Measurements from ENCODE around the gene LY6G6F.
A peak's percentile ranks its signal among the peaks of the same experiment; 100 is the strongest.

LY6G6F gene

GRCh38 chr6:31706599-31706998 is at the start of gene LY6G6F:
Gene LY6G6F (plus strand): TSS chr6:31706866. CDS start chr6:31706907, 41 bp downstream.
- DNase-seq = no peak

DNA sequence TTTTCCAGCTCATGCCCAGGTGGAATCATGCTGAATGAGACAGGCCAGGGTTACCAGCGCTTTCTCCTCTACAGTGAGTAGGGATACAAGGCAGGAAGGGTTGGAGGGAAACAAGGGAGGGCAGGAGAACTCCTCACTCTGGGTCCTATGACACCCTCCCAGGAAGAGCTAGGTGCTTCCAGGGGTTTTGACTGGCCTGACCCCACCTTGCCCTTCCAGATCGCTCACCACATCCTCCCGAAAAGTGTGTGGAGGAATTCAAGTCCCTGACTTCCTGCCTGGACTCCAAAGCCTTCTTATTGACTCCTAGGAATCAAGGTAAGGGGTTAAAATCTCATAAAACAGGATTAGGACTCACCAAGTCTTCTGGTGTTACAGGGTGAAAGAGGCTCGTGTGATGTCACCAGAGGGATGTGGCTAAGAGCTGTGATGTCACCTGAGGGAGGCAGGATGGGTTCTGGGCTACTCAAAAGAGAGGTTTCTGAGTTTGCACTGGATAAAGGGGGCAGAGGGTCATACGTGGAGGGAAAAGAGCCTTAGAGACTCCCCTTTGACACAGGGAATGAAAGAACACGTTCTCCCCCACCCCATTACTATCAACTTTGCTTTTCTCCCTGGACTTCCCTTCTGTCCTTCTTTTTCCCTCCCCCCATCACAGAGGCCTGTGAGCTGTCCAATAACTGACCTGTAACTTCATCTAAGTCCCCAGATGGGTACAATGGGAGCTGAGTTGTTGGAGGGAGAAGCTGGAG is 49.1 kb upstream of the LY6G6F start:
- no peak for DNase-seq

DNA sequence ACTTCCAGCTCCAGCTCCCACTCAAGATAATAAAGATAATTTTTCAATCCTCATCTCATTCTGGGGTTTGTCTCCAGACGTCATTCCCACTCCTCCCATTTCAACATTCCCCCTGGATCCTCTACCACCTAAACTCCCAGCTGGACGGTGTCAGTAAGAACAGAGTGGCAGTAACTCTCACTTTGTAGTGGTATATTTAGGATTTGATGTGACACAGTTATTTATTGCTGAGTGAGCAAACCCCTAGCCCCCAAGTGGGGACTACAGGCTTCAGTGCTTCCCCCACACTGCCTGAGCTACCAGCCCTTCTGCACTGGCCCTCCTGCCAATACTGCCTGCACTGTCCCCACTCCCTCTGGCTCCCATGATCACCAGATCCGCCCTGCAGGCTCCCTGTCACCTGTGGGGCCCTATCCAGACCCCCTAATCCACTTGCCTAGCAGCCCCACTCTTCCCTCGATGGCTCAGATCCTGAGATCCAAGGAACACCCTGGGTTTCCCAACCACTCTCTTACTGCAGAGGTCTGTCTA is 48.4 kb upstream of the LY6G6F start:
- DNase-seq = no peak

DNA sequence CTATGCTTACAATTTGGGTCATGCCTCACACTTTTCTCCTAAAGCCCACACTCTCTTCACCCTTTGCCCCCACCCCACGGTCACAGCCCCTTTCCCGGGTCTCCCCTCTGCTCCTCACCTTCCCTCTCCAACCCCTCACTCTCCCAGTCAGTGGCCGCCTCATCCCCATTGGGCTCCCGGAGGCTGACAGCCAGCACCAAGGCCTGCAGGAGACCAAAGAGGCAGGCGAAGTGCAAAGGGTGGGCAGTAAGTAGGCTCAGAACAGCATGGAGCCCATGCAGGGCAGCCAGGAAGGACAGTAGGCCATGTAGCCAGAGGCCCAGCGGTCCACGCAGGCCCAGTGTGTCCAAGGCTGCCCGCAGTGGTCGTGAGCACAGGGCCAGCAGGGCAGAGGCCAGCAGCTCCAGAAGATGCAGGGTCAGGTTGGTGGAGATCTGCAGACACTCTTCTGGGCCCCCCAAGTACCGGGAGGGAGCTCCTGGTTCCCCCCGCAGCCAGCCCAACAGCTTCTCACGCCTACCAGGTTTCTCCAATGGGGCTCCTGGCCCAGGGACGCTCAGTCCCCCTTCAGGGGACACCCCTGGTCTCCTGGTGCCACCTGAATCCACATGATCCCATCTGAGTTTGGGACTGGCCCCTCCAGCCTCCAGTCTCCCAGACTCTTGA is 47.5 kb upstream of the LY6G6F start:
- no peak for DNase-seq

DNA sequence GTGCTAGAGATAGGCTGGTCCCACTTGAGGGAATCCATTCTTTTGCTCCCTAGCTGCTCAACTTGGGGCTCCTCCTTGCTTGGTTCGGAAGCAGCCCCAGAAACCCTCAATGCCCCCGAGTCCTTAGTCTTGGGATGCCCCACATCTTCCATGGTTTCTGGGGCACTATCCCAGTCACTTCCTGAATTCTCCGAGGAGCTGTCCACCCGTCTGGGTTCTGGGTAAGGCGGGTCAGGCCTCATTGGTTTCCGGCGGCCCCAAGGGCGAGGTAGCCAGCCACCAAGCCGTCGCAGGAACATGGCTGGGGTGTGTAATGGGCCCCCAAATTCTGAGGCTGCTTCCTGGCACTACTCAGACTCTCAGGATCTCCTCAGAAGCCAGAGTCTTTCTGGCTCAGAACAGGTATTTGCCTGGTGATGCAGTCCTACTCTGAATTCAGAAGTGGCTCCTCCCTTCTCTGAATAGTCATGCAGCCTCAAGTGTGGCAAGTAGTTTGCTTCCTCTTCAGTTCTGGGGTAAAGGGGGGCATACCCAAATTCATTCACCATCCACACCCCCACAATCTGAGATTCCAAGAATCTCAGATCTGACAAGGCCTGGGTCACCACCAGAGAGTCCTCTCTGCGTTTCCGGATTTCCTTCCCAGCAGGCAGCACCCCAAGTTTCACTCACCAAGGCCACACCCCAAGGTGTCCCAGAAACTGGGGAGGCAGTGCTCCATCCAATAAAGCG is 46.9 kb upstream of the LY6G6F start:
- no peak for DNase-seq

GRCh38 chr6:31660381-31661261 is 46.0 kb upstream of the LY6G6F start, which contains the start of gene C6orf47:
Gene C6orf47 (minus strand): TSS chr6:31660778. CDS start chr6:31659947, 831 bp downstream.
- peak; percentile 58 for DNase-seq

DNA sequence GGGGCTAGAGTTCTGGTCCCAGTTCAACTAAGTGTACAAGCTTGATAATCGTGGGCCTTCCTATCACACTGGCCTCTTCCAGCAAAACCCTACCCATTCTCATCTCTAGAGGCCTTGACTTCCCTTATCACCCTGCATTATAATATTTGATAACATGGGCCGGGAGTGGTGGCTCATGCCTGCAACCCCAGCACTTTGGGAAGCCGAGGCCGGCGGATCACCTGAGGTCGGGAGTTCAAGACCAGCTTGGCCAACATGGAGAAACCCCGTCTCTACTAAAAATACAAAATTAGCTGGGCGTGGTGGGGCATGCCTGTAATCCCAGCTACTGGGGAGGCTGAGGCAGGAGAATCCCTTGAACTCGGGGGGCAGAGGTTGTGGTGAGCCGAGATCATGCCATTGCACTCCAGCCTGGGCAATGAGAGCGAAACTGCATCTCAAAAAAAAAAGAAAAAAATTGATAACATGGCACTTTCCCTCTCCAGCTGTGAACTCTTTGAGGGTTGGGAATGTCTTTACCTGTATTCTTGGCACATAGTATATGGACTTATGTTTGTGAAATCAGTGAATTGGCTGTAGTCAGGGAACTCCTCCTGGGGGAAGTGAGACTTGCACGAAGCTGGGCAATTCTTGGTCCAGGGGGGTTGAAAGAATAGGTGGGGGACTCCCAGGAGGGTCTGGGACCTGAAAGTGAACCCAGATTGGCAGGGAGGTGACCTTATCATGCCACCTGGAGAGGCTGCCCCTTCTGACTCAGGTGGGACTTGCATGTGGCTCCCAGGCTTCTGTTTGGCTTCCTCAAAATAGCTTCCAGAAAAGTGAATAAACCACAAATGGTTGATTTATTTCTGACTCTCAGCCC is 45.2 kb upstream of the LY6G6F start:
- no peak for DNase-seq

GRCh38 chr6:31662124-31662723 is 44.4 kb upstream of the LY6G6F start:
- DNase-seq = no peak

DNA sequence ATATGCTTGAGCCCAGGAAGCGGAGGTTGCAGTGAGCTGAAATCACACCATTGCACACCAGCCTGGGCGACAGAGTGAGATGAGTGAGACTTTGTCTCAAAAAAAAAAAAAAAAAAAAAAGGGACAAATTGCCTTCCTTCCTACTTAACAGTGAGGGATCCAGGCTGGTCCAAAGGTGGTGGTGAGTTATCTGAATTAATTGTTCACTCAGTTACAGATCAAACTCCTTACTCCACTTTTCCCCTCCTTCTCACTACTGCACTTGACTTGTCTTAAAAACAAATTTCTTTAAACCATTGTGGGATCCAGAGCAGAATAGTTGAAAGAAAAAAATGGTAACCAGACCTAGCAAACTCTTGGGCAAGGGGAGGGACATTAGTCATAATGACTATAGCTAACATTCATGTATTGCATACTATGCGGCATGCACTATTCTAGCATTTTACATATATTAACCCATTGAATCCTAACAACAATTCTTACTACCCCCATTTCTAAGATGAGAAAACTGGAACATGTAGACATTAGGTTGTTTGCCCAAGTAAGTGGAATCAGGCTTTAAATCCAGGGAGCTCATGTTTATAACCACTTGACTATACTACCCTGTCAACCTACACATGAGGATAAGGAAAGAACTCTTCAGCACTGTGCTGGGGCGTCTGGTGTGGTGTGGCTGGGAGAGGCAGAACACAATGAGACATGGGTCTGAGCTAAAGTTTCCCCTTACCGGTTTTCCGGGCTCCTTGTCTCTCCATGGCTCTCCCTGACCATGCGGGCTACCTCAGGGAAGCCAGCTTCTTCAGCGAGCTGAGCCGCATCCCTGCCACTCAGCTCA is 43.3 kb upstream of the LY6G6F start:
- DNase-seq = no peak

DNA sequence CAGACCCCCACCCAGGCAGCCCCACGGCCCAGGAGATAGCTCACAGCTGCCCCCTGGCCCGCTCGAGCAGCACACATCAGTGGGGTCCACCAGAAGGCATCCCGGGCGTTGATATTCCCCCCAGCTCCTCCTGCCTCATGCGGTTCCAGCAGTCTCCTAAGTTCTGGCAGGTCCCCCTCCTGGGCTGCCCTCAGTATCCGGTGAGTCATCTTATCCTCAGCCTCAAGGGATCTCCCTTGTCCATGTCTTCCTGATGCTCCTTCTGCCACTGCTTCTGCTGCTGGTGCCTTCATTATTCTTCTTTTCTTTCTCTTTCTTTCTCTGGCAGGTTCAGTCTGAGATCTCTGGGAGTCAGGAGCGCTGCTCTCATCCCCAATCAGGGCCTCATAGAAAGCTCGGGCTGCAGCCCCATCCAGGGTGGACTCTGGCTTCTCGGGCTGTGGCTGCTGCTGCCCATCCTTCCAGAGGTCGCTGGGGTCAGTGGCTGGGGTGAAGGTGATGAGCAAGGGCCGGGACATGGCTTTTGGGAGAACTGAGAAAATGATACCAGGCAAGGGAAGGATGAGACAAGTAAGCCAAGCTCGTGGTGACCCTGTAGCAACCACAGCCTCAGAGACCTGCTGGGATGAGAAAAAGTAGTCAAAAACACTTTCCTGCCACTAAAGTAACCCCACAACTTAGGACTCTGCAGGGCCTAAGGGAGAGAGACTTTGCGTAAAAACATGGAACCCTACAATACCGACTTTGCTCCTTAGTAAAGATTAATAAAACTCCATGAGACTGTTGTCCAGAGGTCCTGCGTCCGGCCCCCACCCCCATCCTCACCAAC is 42.5 kb upstream of the LY6G6F start:
- peak; percentile 29 for DNase-seq

DNA sequence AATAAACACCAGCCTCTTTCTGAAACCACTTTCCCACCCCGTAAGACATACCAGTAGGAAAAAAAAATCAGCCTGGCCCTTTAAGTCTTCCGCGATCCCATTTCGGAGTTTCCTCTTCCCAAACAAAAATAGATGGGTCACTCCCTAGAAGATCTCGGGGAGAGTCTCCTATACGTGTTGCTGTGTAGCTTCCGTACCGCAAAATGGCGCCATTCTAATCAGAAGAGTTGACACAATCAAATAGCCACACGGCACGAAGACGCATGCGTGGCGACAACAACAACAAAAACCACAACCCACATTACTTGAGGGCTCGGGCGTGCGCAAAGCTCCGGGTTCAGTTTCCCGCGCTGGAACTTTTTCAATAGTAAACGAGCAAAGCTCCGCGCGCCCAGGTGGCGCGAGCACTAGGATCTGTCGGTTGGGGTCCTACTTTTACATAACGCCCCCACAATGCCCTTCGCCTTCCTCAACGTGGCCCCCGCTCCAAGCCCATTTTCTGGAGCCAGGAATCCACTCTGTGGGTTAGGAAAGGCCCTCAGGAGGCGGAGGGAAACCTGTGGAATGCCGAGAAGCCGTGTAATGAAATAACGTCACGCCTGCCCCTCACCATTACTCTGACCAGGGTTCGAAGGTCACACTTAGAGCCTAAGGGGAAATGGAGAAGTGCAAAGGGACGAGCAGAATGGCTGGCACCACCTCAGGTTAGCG is 41.7 kb upstream of the LY6G6F start, which contains the start of gene GPANK1:
Gene GPANK1, minus strand, starts transcription at position 208 of the 711 bp plus-strand sequence. CDS start 519 bp downstream, outside the sequence.
- DNase-seq = peak; percentile 96

DNA sequence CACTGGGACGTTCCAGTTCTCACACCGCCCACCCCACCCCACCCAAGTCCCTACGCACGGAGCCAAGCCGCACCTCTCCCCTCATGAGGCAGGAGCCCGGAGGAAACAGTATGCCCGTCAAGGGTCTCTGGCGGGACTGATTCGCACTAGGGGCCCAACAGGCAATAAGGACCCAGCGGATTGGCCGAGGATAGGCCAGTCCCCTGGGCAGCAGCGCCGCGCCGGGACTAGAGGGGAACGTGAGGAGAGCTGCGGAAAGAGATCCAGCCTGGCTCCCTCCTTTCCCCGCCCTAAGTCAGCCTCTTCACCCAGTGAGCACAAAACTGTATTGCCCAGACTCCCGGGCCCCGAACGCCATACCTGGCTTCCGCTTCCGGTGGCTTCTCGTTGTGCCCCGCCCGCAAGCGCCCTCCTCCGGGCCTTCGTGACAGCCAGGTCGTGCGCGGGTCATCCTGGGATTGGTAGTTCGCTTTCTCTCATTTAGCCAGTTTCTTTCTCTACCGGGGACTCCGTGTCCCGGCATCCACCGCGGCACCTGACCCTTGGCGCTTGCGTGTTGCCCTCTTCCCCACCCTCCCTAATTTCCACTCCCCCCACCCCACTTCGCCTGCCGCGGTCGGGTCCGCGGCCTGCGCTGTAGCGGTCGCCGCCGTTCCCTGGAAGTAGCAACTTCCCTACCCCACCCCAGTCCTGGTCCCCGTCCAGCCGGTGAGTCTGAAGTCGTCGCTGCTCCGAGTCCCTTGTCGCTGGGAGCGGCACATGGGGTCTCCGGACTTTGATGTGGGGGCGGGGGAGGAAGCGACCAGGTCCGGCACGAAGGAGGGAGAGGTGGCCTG is 40.9 kb upstream of the LY6G6F start, which contains the start of gene CSNK2B:
Gene CSNK2B, plus strand, starts transcription at position 580 of the 836 bp plus-strand sequence. CDS start 752 bp downstream, outside the sequence.
- peak; percentile 94 for DNase-seq

- no peak for DNase-seq
Observed at GRCh38 chr6:31666337-31666965, 40.2 kb upstream of the LY6G6F start.

DNA sequence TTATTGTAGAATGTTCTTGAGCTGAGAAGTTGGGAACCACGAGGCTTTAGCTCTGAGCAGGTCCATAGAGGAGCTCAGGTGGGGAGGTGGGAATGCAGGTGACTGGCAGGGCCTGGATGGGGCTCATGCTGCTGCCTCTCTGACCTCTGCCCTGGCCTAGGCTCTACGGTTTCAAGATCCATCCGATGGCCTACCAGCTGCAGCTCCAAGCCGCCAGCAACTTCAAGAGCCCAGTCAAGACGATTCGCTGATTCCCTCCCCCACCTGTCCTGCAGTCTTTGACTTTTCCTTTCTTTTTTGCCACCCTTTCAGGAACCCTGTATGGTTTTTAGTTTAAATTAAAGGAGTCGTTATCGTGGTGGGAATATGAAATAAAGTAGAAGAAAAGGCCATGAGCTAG is 37.0 kb upstream of the LY6G6F start, which contains the start of gene LY6G5B:
Gene LY6G5B, plus strand, starts transcription at position 301 of the 400 bp plus-strand sequence. CDS start 975 bp downstream, outside the sequence.
- no peak for DNase-seq

DNA sequence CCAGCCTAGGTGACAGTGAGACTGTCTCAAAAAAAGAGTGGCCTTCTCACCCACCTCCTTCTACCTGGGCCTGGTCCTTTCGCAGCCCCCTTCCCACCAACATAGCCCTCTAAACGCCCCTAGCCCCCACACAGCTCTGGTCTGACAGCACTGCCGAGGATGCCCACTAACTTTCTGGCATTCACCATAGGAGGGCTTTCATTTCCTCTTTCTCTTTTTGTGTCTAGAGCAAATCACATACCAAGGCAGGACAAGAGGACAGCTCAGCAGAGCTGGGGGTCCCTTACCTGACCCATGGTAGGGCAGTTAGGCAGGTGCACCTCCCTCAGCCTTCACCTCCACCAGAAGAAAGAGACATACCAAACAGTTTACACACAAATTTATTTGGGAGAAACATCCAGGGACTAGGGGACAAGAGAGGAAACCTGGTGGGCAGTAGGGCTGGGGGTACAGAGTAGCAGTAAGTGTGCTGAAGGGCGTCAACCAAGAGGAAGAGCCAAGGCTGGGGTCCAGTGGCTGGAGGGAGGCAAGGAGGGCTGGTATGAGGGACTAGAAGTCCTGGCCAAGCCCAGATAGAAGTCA is 30.3 kb upstream of the LY6G6F start:
- DNase-seq = no peak

GRCh38 chr6:31676904-31677303 is 29.8 kb upstream of the LY6G6F start:
- no peak for DNase-seq

Data from DMS 273 treated with DMSO at 0.1 percent for 48 hours (cell line).